WTC11 (cell line): ENCODE measurements around the gene ZFPL1. TPM values are rescaled to one million over a fixed set of nuclear protein-coding genes. Genes with fewer than 3 reads are reported as not detected.
A peak's percentile ranks its signal among the peaks of the same experiment; 100 is the strongest.

Experiments
- ATAC-seq: fragments of 200-7000 bp; cut with Tn5 transposase; 2 replicates; pipeline ENCODE4 v1.10.0; 2021; ENCODE audit warnings: mild to moderate bottlenecking, moderate library complexity
- CTCF ChIA-PET: fragments of 300-600 bp; sonication (Branson Sonifier 250); formaldehyde crosslinking; loops from one replicate; lab custom pipeline; 2021; ENCODE audit warnings: antibody characterized with exemption; lab: Charles Lee
- POLR2A ChIA-PET: fragments of 350-600 bp; sonication (Branson Sonifier 250); formaldehyde crosslinking; loops from one replicate; lab custom pipeline; 2021; ENCODE audit warnings: antibody characterized with exemption; lab: Charles Lee
- DNase-seq: peaks from one replicate; pipeline ENCODE4 v3.0.0; 2021; ENCODE audit warnings: low spot score
- H3K27ac Mint-ChIP-seq: 2 replicates; pipeline ENCODE4 v1.8.0; 2021; ENCODE audit warnings: mixed read lengths
- H3K27me3 Mint-ChIP-seq: 2 replicates; pipeline ENCODE4 v1.8.0; 2021; ENCODE audit warnings: low read depth, mild to moderate bottlenecking, moderate library complexity, mixed read lengths
- H3K36me3 Mint-ChIP-seq: 2 replicates; pipeline ENCODE4 v1.8.0; 2021; ENCODE audit warnings: mixed read lengths
- H3K4me1 Mint-ChIP-seq: 2 replicates; pipeline ENCODE4 v1.8.0; 2022; ENCODE audit warnings: mixed read lengths
- H3K4me3 Mint-ChIP-seq: 2 replicates; pipeline ENCODE4 v1.8.0; 2021; ENCODE audit warnings: mild to moderate bottlenecking, moderate library complexity, mixed read lengths
- H3K9me3 Mint-ChIP-seq: 2 replicates; pipeline ENCODE4 v1.8.0; 2021; ENCODE audit warnings: mixed read lengths
- ATF1 ChIP-seq: sonication (generic); formaldehyde crosslinking; IDR thresholded peaks from 2 replicates; pipeline ENCODE4 v1.8.1; 2023; ENCODE audit warnings: mild to moderate bottlenecking, moderate library complexity, missing genetic modification reagents
- CREB1 ChIP-seq: sonication (generic); formaldehyde crosslinking; IDR thresholded peaks from 2 replicates; pipeline ENCODE4 v1.8.0; 2023; ENCODE audit warnings: mild to moderate bottlenecking, missing genetic modification reagents
- ESRRA ChIP-seq: sonication (generic); formaldehyde crosslinking; IDR thresholded peaks from 2 replicates; pipeline ENCODE4 v1.8.1; 2022; ENCODE audit warnings: mild to moderate bottlenecking, missing genetic modification reagents, borderline replicate concordance
- FOXK1 ChIP-seq: sonication (generic); formaldehyde crosslinking; IDR thresholded peaks from 2 replicates; pipeline ENCODE4 v1.8.0; 2022; ENCODE audit warnings: mild to moderate bottlenecking, moderate library complexity, missing genetic modification reagents
- GRHL2 ChIP-seq: fragments of 250-450 bp; sonication (Bioruptor Pico); IDR thresholded peaks from 2 replicates; pipeline ENCODE4 v1.8.0; 2022; ENCODE audit warnings: mild to moderate bottlenecking, moderate library complexity; ENCODE audit not compliant: insufficient replicate concordance, severe bottlenecking
- HMGA2 ChIP-seq: fragments of 250-450 bp; sonication (Bioruptor Pico); IDR thresholded peaks from 2 replicates; pipeline ENCODE4 v1.4.0; 2021; ENCODE audit warnings: mild to moderate bottlenecking, moderate library complexity
- MXD4 ChIP-seq: fragments of 250-450 bp; sonication (Bioruptor Pico); IDR thresholded peaks from 2 replicates; pipeline ENCODE4 v1.8.0; 2021; ENCODE audit warnings: mild to moderate bottlenecking, moderate library complexity, borderline replicate concordance
- NR1H2 ChIP-seq: sonication (generic); formaldehyde crosslinking; IDR thresholded peaks from 2 replicates; pipeline ENCODE4 v1.9.0; 2021; ENCODE audit warnings: mild to moderate bottlenecking, moderate library complexity, missing genetic modification reagents
- PRRX2 ChIP-seq: fragments of 250-450 bp; sonication (Bioruptor Pico); IDR thresholded peaks from 2 replicates; pipeline ENCODE4 v1.8.0; 2021; ENCODE audit warnings: mild to moderate bottlenecking
- ZNF232 ChIP-seq: sonication (generic); formaldehyde crosslinking; IDR thresholded peaks from 2 replicates; pipeline ENCODE4 v1.8.0; 2022; ENCODE audit warnings: mild to moderate bottlenecking, missing genetic modification reagents
- ZNF396 ChIP-seq: fragments of 250-450 bp; sonication (Bioruptor Pico); IDR thresholded peaks from 2 replicates; pipeline ENCODE4 v1.8.0; 2021; ENCODE audit warnings: mild to moderate bottlenecking, moderate library complexity, borderline replicate concordance
- total RNA-seq: library from RNA; stranded (reverse); gene quantifications from 3 replicates; pipeline ENCODE4 v1.2.3, GENCODE V29; 2021
- TF ChIP-seq, protein P1 (sequence below): fragments of 250-450 bp; sonication (Bioruptor Pico); IDR thresholded peaks from 2 replicates; pipeline ENCODE4 v1.8.0; 2021; ENCODE audit warnings: mild to moderate bottlenecking
- TF ChIP-seq, protein P2 (sequence below): fragments of 250-450 bp; sonication (Bioruptor Pico); IDR thresholded peaks from 2 replicates; pipeline ENCODE4 v1.9.0; 2021; ENCODE audit warnings: mild to moderate bottlenecking
- TF ChIP-seq, protein P3 (sequence below): sonication (generic); formaldehyde crosslinking; IDR thresholded peaks from 2 replicates; pipeline ENCODE4 v1.8.0; 2022; ENCODE audit warnings: mild to moderate bottlenecking, missing genetic modification reagents
- TF ChIP-seq, protein P4 (sequence below): sonication (generic); formaldehyde crosslinking; IDR thresholded peaks from 2 replicates; pipeline ENCODE4 v1.8.1; 2022; ENCODE audit warnings: mild to moderate bottlenecking, missing genetic modification reagents, moderate library complexity, borderline replicate concordance
- TF ChIP-seq, protein P5 (sequence below): fragments of 250-450 bp; sonication (Bioruptor Pico); IDR thresholded peaks from 2 replicates; pipeline ENCODE4 v1.9.0; 2021; ENCODE audit warnings: mild to moderate bottlenecking, borderline replicate concordance
- TF ChIP-seq, protein P6 (sequence below): sonication (generic); formaldehyde crosslinking; IDR thresholded peaks from 2 replicates; pipeline ENCODE4 v1.8.0; 2022; ENCODE audit warnings: missing genetic modification reagents
- TF ChIP-seq, protein P7 (sequence below): sonication (generic); formaldehyde crosslinking; IDR thresholded peaks from 2 replicates; pipeline ENCODE4 v1.8.1; 2023; ENCODE audit warnings: mild to moderate bottlenecking, missing genetic modification reagents

Gene ZFPL1
- total RNA-seq, 1 experiment from 2014 or later = 33.8 TPM

DNA sequence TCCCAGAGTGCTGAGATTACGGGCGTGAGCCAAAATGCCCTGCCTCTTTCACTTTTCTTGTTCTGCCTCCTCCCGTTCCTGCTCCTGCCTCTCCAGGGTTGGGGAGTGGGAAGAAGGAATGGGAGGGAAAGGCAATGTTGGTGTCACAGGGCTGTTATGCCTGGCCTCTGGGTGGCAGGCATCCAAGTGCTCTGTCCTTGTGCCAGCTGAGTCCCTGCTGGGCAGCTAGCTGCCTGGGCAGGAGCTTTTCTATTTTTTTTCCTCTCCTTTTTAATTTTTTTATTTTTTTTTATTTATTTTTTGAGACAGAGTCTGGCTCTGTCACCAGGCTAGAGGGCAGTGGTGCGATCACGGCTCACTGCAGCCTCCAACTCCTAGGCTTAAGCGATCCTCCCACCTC is 47.1 kb upstream of the ZFPL1 start (continued):
- TF ChIP-seq, protein P1, sequence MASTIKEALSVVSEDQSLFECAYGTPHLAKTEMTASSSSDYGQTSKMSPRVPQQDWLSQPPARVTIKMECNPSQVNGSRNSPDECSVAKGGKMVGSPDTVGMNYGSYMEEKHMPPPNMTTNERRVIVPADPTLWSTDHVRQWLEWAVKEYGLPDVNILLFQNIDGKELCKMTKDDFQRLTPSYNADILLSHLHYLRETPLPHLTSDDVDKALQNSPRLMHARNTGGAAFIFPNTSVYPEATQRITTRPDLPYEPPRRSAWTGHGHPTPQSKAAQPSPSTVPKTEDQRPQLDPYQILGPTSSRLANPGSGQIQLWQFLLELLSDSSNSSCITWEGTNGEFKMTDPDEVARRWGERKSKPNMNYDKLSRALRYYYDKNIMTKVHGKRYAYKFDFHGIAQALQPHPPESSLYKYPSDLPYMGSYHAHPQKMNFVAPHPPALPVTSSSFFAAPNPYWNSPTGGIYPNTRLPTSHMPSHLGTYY = no peak
- TF ChIP-seq, protein P2, sequence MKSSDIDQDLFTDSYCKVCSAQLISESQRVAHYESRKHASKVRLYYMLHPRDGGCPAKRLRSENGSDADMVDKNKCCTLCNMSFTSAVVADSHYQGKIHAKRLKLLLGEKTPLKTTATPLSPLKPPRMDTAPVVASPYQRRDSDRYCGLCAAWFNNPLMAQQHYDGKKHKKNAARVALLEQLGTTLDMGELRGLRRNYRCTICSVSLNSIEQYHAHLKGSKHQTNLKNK (CRISPR knock-in tag) = no peak
- TF ChIP-seq, protein P3, sequence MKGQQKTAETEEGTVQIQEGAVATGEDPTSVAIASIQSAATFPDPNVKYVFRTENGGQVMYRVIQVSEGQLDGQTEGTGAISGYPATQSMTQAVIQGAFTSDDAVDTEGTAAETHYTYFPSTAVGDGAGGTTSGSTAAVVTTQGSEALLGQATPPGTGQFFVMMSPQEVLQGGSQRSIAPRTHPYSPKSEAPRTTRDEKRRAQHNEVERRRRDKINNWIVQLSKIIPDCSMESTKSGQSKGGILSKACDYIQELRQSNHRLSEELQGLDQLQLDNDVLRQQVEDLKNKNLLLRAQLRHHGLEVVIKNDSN (CRISPR knock-in tag) = no peak
- TF ChIP-seq PRRX2 (no peak), ATF1 (CRISPR knock-in tag) (no peak)
- TF ChIP-seq, protein P4, sequence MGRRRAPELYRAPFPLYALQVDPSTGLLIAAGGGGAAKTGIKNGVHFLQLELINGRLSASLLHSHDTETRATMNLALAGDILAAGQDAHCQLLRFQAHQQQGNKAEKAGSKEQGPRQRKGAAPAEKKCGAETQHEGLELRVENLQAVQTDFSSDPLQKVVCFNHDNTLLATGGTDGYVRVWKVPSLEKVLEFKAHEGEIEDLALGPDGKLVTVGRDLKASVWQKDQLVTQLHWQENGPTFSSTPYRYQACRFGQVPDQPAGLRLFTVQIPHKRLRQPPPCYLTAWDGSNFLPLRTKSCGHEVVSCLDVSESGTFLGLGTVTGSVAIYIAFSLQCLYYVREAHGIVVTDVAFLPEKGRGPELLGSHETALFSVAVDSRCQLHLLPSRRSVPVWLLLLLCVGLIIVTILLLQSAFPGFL (CRISPR knock-in tag) = no peak

DNA sequence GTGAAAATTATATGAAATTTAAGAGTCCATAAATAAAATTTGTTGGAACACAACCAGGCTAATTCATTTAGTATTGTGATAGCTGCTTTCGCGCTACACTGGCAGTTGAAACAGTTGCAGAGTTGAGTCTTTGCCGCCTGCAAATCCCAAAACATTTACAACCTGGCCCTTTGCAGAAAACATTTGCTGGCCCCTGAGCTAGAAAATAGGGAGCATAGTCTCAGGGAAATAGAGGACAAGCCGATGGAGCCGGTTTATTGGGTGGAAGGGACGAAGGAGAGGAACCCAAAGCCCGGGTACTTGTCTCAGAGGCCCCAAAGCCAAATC is 43.5 kb upstream of the ZFPL1 start:
- Mint-ChIP-seq H3K36me3 (peaks cover 5% of the 10 kb centered on the region), H3K27me3 (no peaks in the 10 kb centered on the region), H3K9me3 (no peaks in the 10 kb centered on the region), H3K27ac (peak overlapping the region; percentile 96), H3K4me1 (peaks cover 9% of the 10 kb centered on the region), H3K4me3 (peak overlapping the region; percentile 85)
- ATAC-seq (no peak), DNase-seq (no peak)
- CTCF ChIA-PET = interaction anchor here (1.0 to 3.4 kb wide), 7 partner anchors 12 to 176 kb away, joined by 3 to 17 read pairs (median 5); partner anchors contain the start of genes ARL2, SNX15 and TM7SF2
- TF ChIP-seq ZNF396 = no peak
- 0 out of 2 replicates have a peak, but pooled peaks have one; percentile 3 for TF ChIP-seq HMGA2 (CRISPR knock-in tag)
- POLR2A ChIA-PET = interaction anchor here (0.7 kb wide), 1 partner anchor 82 kb away, joined by 3 read pairs; the partner anchor contains the start of genes FAU and MRPL49

DNA sequence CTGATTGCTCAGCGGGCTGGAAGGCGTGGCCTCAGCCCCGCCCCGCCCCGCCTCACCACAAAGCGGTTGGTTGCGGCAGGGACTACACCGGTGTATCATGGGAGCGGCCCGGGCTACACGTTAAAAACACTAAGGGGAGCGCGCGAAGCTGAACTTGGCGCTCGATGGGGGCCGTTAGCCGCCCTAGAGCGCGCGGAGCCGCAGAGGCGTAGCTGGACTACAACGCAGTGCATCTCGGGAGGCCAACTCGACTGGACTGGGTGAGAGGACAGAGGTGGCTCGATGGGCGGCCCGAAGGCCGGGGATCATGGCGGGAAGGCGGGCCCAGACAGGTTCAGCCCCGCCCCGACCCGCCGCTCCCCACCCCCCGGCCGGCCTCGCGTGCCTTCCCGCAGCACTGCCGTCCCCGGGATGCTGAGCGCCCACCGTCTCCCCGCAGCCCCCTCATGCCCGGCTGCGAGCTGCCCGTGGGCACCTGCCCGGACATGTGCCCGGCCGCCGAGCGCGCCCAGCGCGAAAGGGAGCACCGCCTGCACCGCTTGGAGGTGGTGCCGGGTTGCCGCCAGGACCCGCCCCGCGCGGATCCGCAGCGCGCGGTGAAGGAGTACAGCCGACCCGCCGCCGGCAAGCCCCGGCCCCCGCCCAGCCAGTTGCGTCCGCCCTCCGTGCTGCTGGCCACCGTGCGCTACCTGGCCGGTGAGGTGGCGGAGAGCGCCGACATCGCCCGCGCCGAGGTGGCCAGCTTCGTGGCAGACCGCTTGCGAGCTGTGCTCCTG is 43.0 kb upstream of the ZFPL1 start, which contains the start of gene SAC3D1:
TSS of gene SAC3D1 (plus strand) at position 364 of the 776 bp plus-strand sequence. CDS start at position 447, 83 bp downstream.
- Mint-ChIP-seq H3K27me3 (no peaks in the 10 kb centered on the region), H3K4me3 (peak within 1 kb of the TSS; percentile 90), H3K27ac (peak within 1 kb of the TSS; percentile 96), H3K9me3 (no peaks in the 10 kb centered on the region), H3K4me1 (peaks cover 9% of the 10 kb centered on the region), H3K36me3 (peaks cover 5% of the 10 kb centered on the region)
- ChIA-PET POLR2A (interaction anchor here (0.6 to 0.9 kb wide), 3 partner anchors 25 to 82 kb away, joined by 3 to 4 read pairs (median 3); partner anchors contain the start of gene MRPL49), CTCF (interaction anchor here (0.6 to 3.4 kb wide), 8 partner anchors 13 to 177 kb away, joined by 3 to 17 read pairs (median 5); partner anchors contain the start of genes ARL2, SNX15 and TM7SF2)
- peak; percentile 90 for ATAC-seq
- DNase-seq = peak; percentile 92
- TF ChIP-seq, protein P5, sequence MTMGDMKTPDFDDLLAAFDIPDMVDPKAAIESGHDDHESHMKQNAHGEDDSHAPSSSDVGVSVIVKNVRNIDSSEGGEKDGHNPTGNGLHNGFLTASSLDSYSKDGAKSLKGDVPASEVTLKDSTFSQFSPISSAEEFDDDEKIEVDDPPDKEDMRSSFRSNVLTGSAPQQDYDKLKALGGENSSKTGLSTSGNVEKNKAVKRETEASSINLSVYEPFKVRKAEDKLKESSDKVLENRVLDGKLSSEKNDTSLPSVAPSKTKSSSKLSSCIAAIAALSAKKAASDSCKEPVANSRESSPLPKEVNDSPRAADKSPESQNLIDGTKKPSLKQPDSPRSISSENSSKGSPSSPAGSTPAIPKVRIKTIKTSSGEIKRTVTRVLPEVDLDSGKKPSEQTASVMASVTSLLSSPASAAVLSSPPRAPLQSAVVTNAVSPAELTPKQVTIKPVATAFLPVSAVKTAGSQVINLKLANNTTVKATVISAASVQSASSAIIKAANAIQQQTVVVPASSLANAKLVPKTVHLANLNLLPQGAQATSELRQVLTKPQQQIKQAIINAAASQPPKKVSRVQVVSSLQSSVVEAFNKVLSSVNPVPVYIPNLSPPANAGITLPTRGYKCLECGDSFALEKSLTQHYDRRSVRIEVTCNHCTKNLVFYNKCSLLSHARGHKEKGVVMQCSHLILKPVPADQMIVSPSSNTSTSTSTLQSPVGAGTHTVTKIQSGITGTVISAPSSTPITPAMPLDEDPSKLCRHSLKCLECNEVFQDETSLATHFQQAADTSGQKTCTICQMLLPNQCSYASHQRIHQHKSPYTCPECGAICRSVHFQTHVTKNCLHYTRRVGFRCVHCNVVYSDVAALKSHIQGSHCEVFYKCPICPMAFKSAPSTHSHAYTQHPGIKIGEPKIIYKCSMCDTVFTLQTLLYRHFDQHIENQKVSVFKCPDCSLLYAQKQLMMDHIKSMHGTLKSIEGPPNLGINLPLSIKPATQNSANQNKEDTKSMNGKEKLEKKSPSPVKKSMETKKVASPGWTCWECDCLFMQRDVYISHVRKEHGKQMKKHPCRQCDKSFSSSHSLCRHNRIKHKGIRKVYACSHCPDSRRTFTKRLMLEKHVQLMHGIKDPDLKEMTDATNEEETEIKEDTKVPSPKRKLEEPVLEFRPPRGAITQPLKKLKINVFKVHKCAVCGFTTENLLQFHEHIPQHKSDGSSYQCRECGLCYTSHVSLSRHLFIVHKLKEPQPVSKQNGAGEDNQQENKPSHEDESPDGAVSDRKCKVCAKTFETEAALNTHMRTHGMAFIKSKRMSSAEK = no peak
- TF ChIP-seq, protein P6, sequence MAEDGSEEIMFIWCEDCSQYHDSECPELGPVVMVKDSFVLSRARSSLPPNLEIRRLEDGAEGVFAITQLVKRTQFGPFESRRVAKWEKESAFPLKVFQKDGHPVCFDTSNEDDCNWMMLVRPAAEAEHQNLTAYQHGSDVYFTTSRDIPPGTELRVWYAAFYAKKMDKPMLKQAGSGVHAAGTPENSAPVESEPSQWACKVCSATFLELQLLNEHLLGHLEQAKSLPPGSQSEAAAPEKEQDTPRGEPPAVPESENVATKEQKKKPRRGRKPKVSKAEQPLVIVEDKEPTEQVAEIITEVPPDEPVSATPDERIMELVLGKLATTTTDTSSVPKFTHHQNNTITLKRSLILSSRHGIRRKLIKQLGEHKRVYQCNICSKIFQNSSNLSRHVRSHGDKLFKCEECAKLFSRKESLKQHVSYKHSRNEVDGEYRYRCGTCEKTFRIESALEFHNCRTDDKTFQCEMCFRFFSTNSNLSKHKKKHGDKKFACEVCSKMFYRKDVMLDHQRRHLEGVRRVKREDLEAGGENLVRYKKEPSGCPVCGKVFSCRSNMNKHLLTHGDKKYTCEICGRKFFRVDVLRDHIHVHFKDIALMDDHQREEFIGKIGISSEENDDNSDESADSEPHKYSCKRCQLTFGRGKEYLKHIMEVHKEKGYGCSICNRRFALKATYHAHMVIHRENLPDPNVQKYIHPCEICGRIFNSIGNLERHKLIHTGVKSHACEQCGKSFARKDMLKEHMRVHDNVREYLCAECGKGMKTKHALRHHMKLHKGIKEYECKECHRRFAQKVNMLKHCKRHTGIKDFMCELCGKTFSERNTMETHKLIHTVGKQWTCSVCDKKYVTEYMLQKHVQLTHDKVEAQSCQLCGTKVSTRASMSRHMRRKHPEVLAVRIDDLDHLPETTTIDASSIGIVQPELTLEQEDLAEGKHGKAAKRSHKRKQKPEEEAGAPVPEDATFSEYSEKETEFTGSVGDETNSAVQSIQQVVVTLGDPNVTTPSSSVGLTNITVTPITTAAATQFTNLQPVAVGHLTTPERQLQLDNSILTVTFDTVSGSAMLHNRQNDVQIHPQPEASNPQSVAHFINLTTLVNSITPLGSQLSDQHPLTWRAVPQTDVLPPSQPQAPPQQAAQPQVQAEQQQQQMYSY (CRISPR knock-in tag) = 0 out of 2 replicates have a peak, but pooled peaks have one; percentile 20
- TF ChIP-seq PRRX2 = 0 out of 2 replicates have a peak, but pooled peaks have one; percentile 25
- TF ChIP-seq FOXK1 (CRISPR knock-in tag) = peak; percentile 24
- no peak for TF ChIP-seq GRHL2 (CRISPR knock-in tag)
- no peak for TF ChIP-seq MXD4 (CRISPR knock-in tag)
- no peak for TF ChIP-seq ZNF232 (CRISPR knock-in tag)
- 0 out of 2 replicates have a peak, but pooled peaks have one; percentile 62 for TF ChIP-seq ESRRA (CRISPR knock-in tag)
- TF ChIP-seq, protein P7, sequence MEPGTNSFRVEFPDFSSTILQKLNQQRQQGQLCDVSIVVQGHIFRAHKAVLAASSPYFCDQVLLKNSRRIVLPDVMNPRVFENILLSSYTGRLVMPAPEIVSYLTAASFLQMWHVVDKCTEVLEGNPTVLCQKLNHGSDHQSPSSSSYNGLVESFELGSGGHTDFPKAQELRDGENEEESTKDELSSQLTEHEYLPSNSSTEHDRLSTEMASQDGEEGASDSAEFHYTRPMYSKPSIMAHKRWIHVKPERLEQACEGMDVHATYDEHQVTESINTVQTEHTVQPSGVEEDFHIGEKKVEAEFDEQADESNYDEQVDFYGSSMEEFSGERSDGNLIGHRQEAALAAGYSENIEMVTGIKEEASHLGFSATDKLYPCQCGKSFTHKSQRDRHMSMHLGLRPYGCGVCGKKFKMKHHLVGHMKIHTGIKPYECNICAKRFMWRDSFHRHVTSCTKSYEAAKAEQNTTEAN (CRISPR knock-in tag) = no peak
- no peak for TF ChIP-seq CREB1 (CRISPR knock-in tag)
- no peak for TF ChIP-seq NR1H2 (CRISPR knock-in tag)
